Prostate gland (tissue), 2 donors: ENCODE data around the gene STK39. TPM values are rescaled to one million over a fixed set of nuclear protein-coding genes. Genes with fewer than 3 reads are reported as not detected.

ENCODE experiments used
- DNase-seq: peaks from one replicate; pipeline ENCODE4 v3.0.0-alpha.2; 2019; ENCODE audit warnings: low spot score
- H3K27ac ChIP-seq, 2 donors: fragments of 200-600 bp; sonication (generic); 2 replicates each; pipeline ENCODE4 v1.5.1; 2017 to 2019
- H3K27me3 ChIP-seq: fragments of 200-600 bp; sonication (generic); replicated peaks from 2 replicates; pipeline ENCODE4 v1.5.1; 2019; ENCODE audit not compliant: insufficient read depth
- H3K36me3 ChIP-seq, 2 donors: fragments of 200-600 bp; sonication (generic); 1 replicate in 1 of 2; 2 replicates in 1 of 2; pipeline versions ENCODE4 v1.5.1 to v1.8.1; 2017 to 2019
- H3K4me1 ChIP-seq: fragments of 200-600 bp; sonication (generic); replicated peaks from 2 replicates; pipeline ENCODE4 v1.5.1; 2019
- H3K4me3 ChIP-seq, 2 donors: fragments of 200-600 bp; sonication (generic); 2 replicates each; pipeline ENCODE4 v1.5.1; 2017 to 2019
- H3K9me3 ChIP-seq: fragments of 200-600 bp; sonication (generic); 2 replicates; pipeline ENCODE4 v1.5.1; 2017
- CTCF ChIP-seq, 4 experiments: fragments of 200-600 bp in 2 of 4; fragments of 450-650 bp in 2 of 4; sonication (generic) in 2 of 4; IDR thresholded peaks; 1 replicate in 3 of 4; 2 replicates in 1 of 4; pipeline ENCODE4 v1.5.1; 2016 to 2019; ENCODE audit warnings: antibody characterized with exemption in 4 of 4, mild to moderate bottlenecking in 2 of 4, moderate library complexity in 2 of 4
- POLR2A ChIP-seq: fragments of 450-650 bp; IDR thresholded peaks from one replicate; pipeline ENCODE4 v1.6.1; 2016; ENCODE audit warnings: antibody characterized with exemption, mild to moderate bottlenecking
- POLR2AphosphoS5 ChIP-seq: sonication (generic); formaldehyde crosslinking; IDR thresholded peaks from one replicate; pipeline ENCODE4 v1.6.1; 2017; ENCODE audit warnings: antibody characterized with exemption
- WGBS: methylation state at CpG from one replicate; pipeline ENCODE4 v1.1.5; 2018; 5-methylcytosine and 5-hydroxymethylcytosine counted together
- intact Hi-C: fragments of 100-400 bp; cut with DNase I; formaldehyde crosslinking; loops from one replicate; pipeline ENCODE4 v1.14.2; 2022
- total RNA-seq, 2 donors: library from RNA; depleted of rRNA; stranded (reverse); fragments of >200 nt; gene quantifications; one replicate each; pipeline ENCODE4 v1.1.0, GENCODE V29; 2016

STK39 gene
- total RNA-seq, 2 donors from 2014 or later, result 32.2 to 54.7 TPM

GRCh38 chr2:168005586-168005985, 241.8 kb downstream of the STK39 start:
- Histone ChIP-seq H3K27ac (no peak overlapping the region), H3K4me1 (no peaks in the 10 kb centered on the region), H3K36me3 (no peaks in the 10 kb centered on the region), H3K4me3 (no peak overlapping the region), H3K9me3 (no peaks in the 10 kb centered on the region), H3K27me3 (no peaks in the 10 kb centered on the region)
- intact Hi-C loops, result loop anchor here (10.0 kb wide), 1 partner anchor 1301 kb away; no protein-coding TSS in a partner anchor
- DNase-seq, result no peak
- WGBS, result 98% methylated on average over 3 of the region's 3 CpGs
- no peak for TF ChIP-seq CTCF (IDR thresholded peaks at IDR 0.05)
- no peak for TF ChIP-seq POLR2AphosphoS5
- TF ChIP-seq POLR2A, result no peak

GRCh38 chr2:168003876-168004275, 243.5 kb downstream of the STK39 start:
- no peak overlapping the region for H3K27ac ChIP-seq
- no peak for TF ChIP-seq CTCF (IDR thresholded peaks at IDR 0.05)
- no peak for TF ChIP-seq POLR2AphosphoS5
- TF ChIP-seq POLR2A, result no peak
- no peaks in the 10 kb centered on the region for H3K36me3 ChIP-seq
- H3K4me1 ChIP-seq, result no peaks in the 10 kb centered on the region
- no peak overlapping the region for H3K4me3 ChIP-seq
- intact Hi-C loops, result loop anchor here (10.0 kb wide), 1 partner anchor 1299 kb away; no protein-coding TSS in a partner anchor
- H3K27me3 ChIP-seq, result no peaks in the 10 kb centered on the region
- WGBS, result 84% methylated on average over 3 of the region's 3 CpGs
- H3K9me3 ChIP-seq, result no peaks in the 10 kb centered on the region
- DNase-seq, result no peak

- intact Hi-C loops, result loop anchor here (10.0 kb wide), 1 partner anchor 1297 kb away; no protein-coding TSS in a partner anchor
- 77% methylated on average over 2 of the region's 2 CpGs for WGBS
- Histone ChIP-seq H3K4me3 (no peak overlapping the region), H3K27me3 (no peaks in the 10 kb centered on the region), H3K36me3 (no peaks in the 10 kb centered on the region), H3K9me3 (no peaks in the 10 kb centered on the region), H3K27ac (no peak overlapping the region), H3K4me1 (no peaks in the 10 kb centered on the region)
- DNase-seq, result no peak
- TF ChIP-seq POLR2A (no peak), POLR2AphosphoS5 (no peak), CTCF (IDR thresholded peaks at IDR 0.05) (no peak)
These were observed 245.3 kb downstream of the STK39 start for GRCh38 chr2:168002021-168002553.

- Histone ChIP-seq H3K4me1 (no peaks in the 10 kb centered on the region), H3K4me3 (no peak overlapping the region), H3K9me3 (no peaks in the 10 kb centered on the region), H3K36me3 (no peaks in the 10 kb centered on the region), H3K27ac (no peak overlapping the region), H3K27me3 (no peaks in the 10 kb centered on the region)
- no peak for DNase-seq
- WGBS, result 79% methylated on average over 1 of the region's 1 CpG
- intact Hi-C loops, result no loop called here
- TF ChIP-seq POLR2A (no peak), POLR2AphosphoS5 (no peak), CTCF (IDR thresholded peaks at IDR 0.05) (no peak)
These were observed 255.1 kb downstream of the STK39 start for GRCh38 chr2:167992278-167992677.

- Histone ChIP-seq H3K9me3 (no peaks in the 10 kb centered on the region), H3K27me3 (no peaks in the 10 kb centered on the region), H3K4me1 (no peaks in the 10 kb centered on the region), H3K4me3 (no peak overlapping the region), H3K27ac (no peak overlapping the region), H3K36me3 (no peaks in the 10 kb centered on the region)
- intact Hi-C loops, result no loop called here
- WGBS, result 82% methylated on average over 4 of the region's 4 CpGs
- TF ChIP-seq POLR2A, result no peak
- TF ChIP-seq CTCF (IDR thresholded peaks at IDR 0.05), result no peak
- no peak for TF ChIP-seq POLR2AphosphoS5
- no peak for DNase-seq
These were observed 257.3 kb downstream of the STK39 start for GRCh38 chr2:167990062-167990461.
